ENCODE results near the gene TNRC6C.

GRCh38 chr17:78133179-78133951, 174.9 kb downstream of the TNRC6C start:
- TF ChIP-seq CTCF (optimal IDR thresholded peaks at IDR 0.05 in 1 of 3, IDR thresholded peaks at IDR 0.05 in 1 of 3, conservative IDR thresholded peaks at IDR 0.05 in 1 of 3; ENCODE audit: extremely low read depth in 1 of 3, insufficient read depth in 2 of 3, low read length in 3 of 3): no peak
- no peak for TF ChIP-seq EZH2 (IDR thresholded peaks at IDR 0.05; ENCODE audit: low read length)

Data from keratinocyte (primary cell).